ENCODE data around the gene DCK. TPM values are rescaled to one million over a fixed set of nuclear protein-coding genes. Genes with fewer than 3 reads are reported as not detected.
A peak's percentile ranks its signal among the peaks of the same experiment; 100 is the strongest.

Gene DCK
- total and polyA plus RNA-seq, 2 of the 4 experiments (the other 2 are of a cell fraction), result 7.0 to 8.9 TPM

GRCh38 chr4:71050809-71051208 lies 57.4 kb downstream of the DCK start:
- ChIA-PET CTCF (no interaction called here), POLR2A (ENCODE audit: unreplicated experiment) (no interaction called here)
- no peak overlapping the region for H3K18ac ChIP-seq (ENCODE audit: low read depth, low read length)
- H3K9me3 ChIP-seq (ENCODE audit: control insufficient read depth, insufficient read depth, low read length), result no peaks in the 10 kb centered on the region
- H3K9ac ChIP-seq (ENCODE audit: low read depth, low read length), result no peak overlapping the region
- no peak overlapping the region for H3K56ac ChIP-seq (ENCODE audit: extremely low read depth, insufficient read depth, low read length)
- TF ChIP-seq RAD21 (IDR thresholded peaks at IDR 0.05; ENCODE audit: low read length) (peak; percentile 45), MAZ (IDR thresholded peaks at IDR 0.05; ENCODE audit: borderline replicate concordance, low read depth, low read length) (no peak), SMC3 (IDR thresholded peaks at IDR 0.05; ENCODE audit: low read depth, low read length) (peak; percentile 38), CTCF (conservative IDR thresholded peaks at IDR 0.05; ENCODE audit: low read depth, low read length) (peak; percentile 28; the same call in 1 of the 2 replicates)
- DNase-seq (peak; percentile 28), ATAC-seq (ENCODE audit: low read depth) (no peak)
- H4K8ac ChIP-seq (ENCODE audit: low read depth in 2 of 2, low read length in 2 of 2), result no peak overlapping the region
- dilution Hi-C loops (cut with HindIII; ENCODE audit: low sequenced_read_pairs, unreplicated experiment) (no loop called here), intact Hi-C loops (cut with micrococcal nuclease) (loop anchor here (5.0 kb wide), 1 partner anchor 661 kb away; no protein-coding TSS in a partner anchor), in situ Hi-C loops (cut with MboI; ENCODE audit: low sequenced_read_pairs) (no loop called here)
- H3K14ac ChIP-seq (replicated peaks; ENCODE audit: low read depth, low read length), result no peak overlapping the region
- H4K91ac ChIP-seq (ENCODE audit: insufficient read depth, low read depth, low read length), result no peak overlapping the region
- no peak overlapping the region for H4K5ac ChIP-seq (ENCODE audit: low read depth, low read length)
- H4K20me1 ChIP-seq (ENCODE audit: insufficient read depth, low read length), result no peaks in the 10 kb centered on the region
- H3K4ac ChIP-seq (ENCODE audit: low read depth, low read length), result no peak overlapping the region
- H3K23ac ChIP-seq (ENCODE audit: low read depth, low read length), result no peak overlapping the region
- no peak overlapping the region for H2AFZ ChIP-seq (replicated peaks; ENCODE audit: low read length, poor library complexity)
- no TSS peak for BruUV-seq (replicated peaks)
- no peaks in the 10 kb centered on the region for H3K27me3 ChIP-seq (ENCODE audit: control insufficient read depth, insufficient read depth, low read length)
- H2AK9ac ChIP-seq (replicated peaks; ENCODE audit: low read depth, low read length, poor library complexity), result no peak overlapping the region
- H2BK5ac ChIP-seq (ENCODE audit: low read depth, low read length, poor library complexity, severe bottlenecking), result no peak overlapping the region
- H3K4me1 ChIP-seq (ENCODE audit: control insufficient read depth, insufficient read depth, low read length), result no peaks in the 10 kb centered on the region
- no peak overlapping the region for H3K4me3 ChIP-seq (ENCODE audit: insufficient read depth, low read depth, low read length)
- H2AK5ac ChIP-seq (ENCODE audit: low read depth, low read length), result no peak overlapping the region
- no peaks in the 10 kb centered on the region for H3K36me3 ChIP-seq (ENCODE audit: control insufficient read depth, insufficient read depth, low read length)
- no peak overlapping the region for H3K4me2 ChIP-seq (ENCODE audit: low read depth, low read length)
- no peak overlapping the region for H3K27ac ChIP-seq (ENCODE audit: insufficient read depth, low read length)
- H2BK20ac ChIP-seq (ENCODE audit: low read depth, low read length), result no peak overlapping the region
- H2BK15ac ChIP-seq (ENCODE audit: low read depth, low read length), result no peak overlapping the region
- H3K9me1 ChIP-seq (ENCODE audit: insufficient read depth, low read length), result no peaks in the 10 kb centered on the region
- no peak overlapping the region for H2BK120ac ChIP-seq (ENCODE audit: low read depth, low read length)
- WGBS, 2 experiments (ENCODE audit: extremely low coverage in 2 of 2, insufficient read length in 1 of 2), result no CpG with 5 or more reads among the region's 1 CpG
- H3K79me1 ChIP-seq (ENCODE audit: low read depth in 1 of 2, low read length in 2 of 2), result no peaks in the 10 kb centered on the region
